Fibroblast of villous mesenchyme (primary cell): ENCODE results near the gene GPR153. TPM values are rescaled to one million over a fixed set of nuclear protein-coding genes. Genes with fewer than 3 reads are reported as not detected.
A peak's percentile ranks its signal among the peaks of the same experiment; 100 is the strongest.

ENCODE experiments used
- DNase-seq: peaks from one replicate; pipeline ENCODE4 v3.0.0-alpha.2; 2010; ENCODE audit warnings: low read depth
- H3K4me3 ChIP-seq: 2 replicates; pipeline ENCODE4 v1.5.1; 2011; ENCODE audit warnings: low read depth, mild to moderate bottlenecking, low read length
- CTCF ChIP-seq: IDR thresholded peaks from 2 replicates; pipeline ENCODE4 v1.5.1; 2012; ENCODE audit warnings: low read depth, mild to moderate bottlenecking, low read length; ENCODE audit not compliant: insufficient read depth
- total RNA-seq: library from RNA; depleted of rRNA; stranded (reverse); fragments of >200 nt; gene quantifications from 2 replicates; pipeline ENCODE4 v1.2.3, GENCODE V29; 2012

GPR153 gene
- total RNA-seq, 1 donor = 5.2 TPM

- DNase-seq = no peak
- no peak for TF ChIP-seq CTCF
- peak overlapping the region; percentile 98 for H3K4me3 ChIP-seq
Observed at GRCh38 chr1:6197746-6198427, 63.0 kb downstream of the GPR153 start.

Other genes with a start within 250 kb of the GPR153 start
- gene KCNAB2, start 215.2 kb downstream of the GPR153 start, total RNA-seq = 2.6 and 3.5 TPM in 2 replicates
- gene CHD5, start 80.8 kb downstream of the GPR153 start, total RNA-seq = under 0.01 TPM in 2 replicates
- 80.5 and 97.6 TPM in 2 replicates for gene RPL22, start 61.5 kb downstream of the GPR153 start, total RNA-seq
- 27.7 and 110 TPM in 2 replicates for gene RNF207, start 55.0 kb downstream of the GPR153 start, total RNA-seq
- 64.1 and 99.7 TPM in 2 replicates for gene ICMT, start 25.1 kb downstream of the GPR153 start, total RNA-seq
- gene HES3, start 16.9 kb downstream of the GPR153 start, total RNA-seq = not detected in 2 replicates
- 16.1 and 17.3 TPM in 2 replicates for gene ACOT7, start 132.7 kb upstream of the GPR153 start, total RNA-seq
- 0.43 TPM in 1 of 2 replicates, not detected in the other for gene HES2, start 158.8 kb upstream of the GPR153 start, total RNA-seq
- gene ESPN, start 163.7 kb upstream of the GPR153 start, total RNA-seq = not detected in 2 replicates
- gene TNFRSF25, start 205.1 kb upstream of the GPR153 start, total RNA-seq = 2.9 and 3.9 TPM in 2 replicates
- gene PLEKHG5, start 230.6 kb upstream of the GPR153 start, total RNA-seq = 7.4 and 11.2 TPM in 2 replicates